Activated CD4-positive, alpha-beta memory T cell treated with anti-CD3 and anti-CD28 coated beads, Interleukin-2, amount 10 ng/mL, durations not matched to agents 7 days and 5 days (primary cell): ENCODE measurements around the gene LCOR. TPM values are rescaled to one million over a fixed set of nuclear protein-coding genes. Genes with fewer than 3 reads are reported as not detected.
"Not testable (repeated sequence)": the region's sequence is repeated elsewhere in the genome, so short reads cannot be mapped to it uniquely, and the experiment has no call there.

Experiments used
- CTCF ChIA-PET: fragments of 350-600 bp; sonication (Branson Sonifier 250); formaldehyde crosslinking; loops from one replicate; lab custom pipeline; 2021; ENCODE audit warnings: antibody characterized with exemption, inconsistent platforms; lab: Charles Lee
- POLR2A ChIA-PET: fragments of 350-600 bp; sonication (Branson Sonifier 250); formaldehyde crosslinking; loops from one replicate; lab custom pipeline; 2021; ENCODE audit warnings: antibody characterized with exemption; lab: Charles Lee
- DNase-seq: peaks from one replicate; pipeline ENCODE4 v3.0.0-alpha.2; 2020
- H3K27ac Mint-ChIP-seq: one replicate; pipeline ENCODE4 v1.8.0; 2021; ENCODE audit warnings: mild to moderate bottlenecking, mixed read lengths
- H3K27me3 Mint-ChIP-seq: one replicate; pipeline ENCODE4 v1.8.0; 2021; ENCODE audit warnings: mixed read lengths
- H3K36me3 Mint-ChIP-seq: one replicate; pipeline ENCODE4 v1.8.0; 2021; ENCODE audit warnings: low read depth, mixed read lengths
- H3K4me1 Mint-ChIP-seq: one replicate; pipeline ENCODE4 v1.8.0; 2021; ENCODE audit warnings: mixed read lengths
- H3K4me3 Mint-ChIP-seq: one replicate; pipeline ENCODE4 v1.8.0; 2021; ENCODE audit warnings: mild to moderate bottlenecking, mixed read lengths
- H3K9me3 Mint-ChIP-seq: one replicate; pipeline ENCODE4 v1.8.0; 2021; ENCODE audit warnings: mixed read lengths
- total RNA-seq, 2 experiments: library from RNA; stranded (reverse); gene quantifications; one replicate each; pipeline ENCODE4 v1.2.3, GENCODE V29; 2021

LCOR gene
- total RNA-seq, 2 experiments from 2014 or later, result 25.2 to 25.7 TPM

GRCh38 chr10:96935810-96936209 is 103.7 kb downstream of the LCOR start:
- ChIA-PET CTCF (no interaction called here), POLR2A (no interaction called here)
- no peak for DNase-seq
- H3K27me3 Mint-ChIP-seq, result no peaks in the 10 kb centered on the region
- no peaks in the 10 kb centered on the region for H3K9me3 Mint-ChIP-seq
- no peak overlapping the region for H3K27ac Mint-ChIP-seq
- no peak overlapping the region for H3K4me3 Mint-ChIP-seq
- H3K4me1 Mint-ChIP-seq, result no peaks in the 10 kb centered on the region
- peaks cover 11% of the 10 kb centered on the region for H3K36me3 Mint-ChIP-seq

- H3K36me3 Mint-ChIP-seq, result peaks cover 11% of the 10 kb centered on the region
- H3K9me3 Mint-ChIP-seq, H3K4me3 Mint-ChIP-seq, H3K27ac Mint-ChIP-seq, POLR2A ChIA-PET, H3K4me1 Mint-ChIP-seq, DNase-seq, H3K27me3 Mint-ChIP-seq: not testable (repeated sequence)
- CTCF ChIA-PET, result interaction anchor here (1.0 kb wide), 1 partner anchor 82 kb away, joined by 3 read pairs; no protein-coding TSS in a partner anchor
Measured at GRCh38 chr10:96943161-96943560, 111.1 kb downstream of the LCOR start.

- Mint-ChIP-seq H3K36me3 (peaks cover 13% of the 10 kb centered on the region), H3K27ac (no peak overlapping the region), H3K9me3 (no peaks in the 10 kb centered on the region), H3K4me1 (peaks cover 5% of the 10 kb centered on the region), H3K27me3 (no peaks in the 10 kb centered on the region), H3K4me3 (no peak overlapping the region)
- DNase-seq, result no peak
- ChIA-PET CTCF (interaction anchor here (1.0 kb wide), 1 partner anchor 78 kb away, joined by 3 read pairs; no protein-coding TSS in a partner anchor), POLR2A (no interaction called here)
Measured at GRCh38 chr10:96947036-96947435, 114.9 kb downstream of the LCOR start.

GRCh38 chr10:96949039-96949683 is 117.1 kb downstream of the LCOR start:
- CTCF ChIA-PET, result no interaction called here

GRCh38 chr10:96951954-96952353 is 119.9 kb downstream of the LCOR start:
- H3K9me3 Mint-ChIP-seq, result no peaks in the 10 kb centered on the region
- H3K4me3 Mint-ChIP-seq, result no peak overlapping the region
- no peak for DNase-seq
- CTCF ChIA-PET, result no interaction called here
- POLR2A ChIA-PET, result no interaction called here
- peaks cover 31% of the 10 kb centered on the region for H3K36me3 Mint-ChIP-seq
- no peak overlapping the region for H3K27ac Mint-ChIP-seq
- peaks cover 5% of the 10 kb centered on the region for H3K4me1 Mint-ChIP-seq
- H3K27me3 Mint-ChIP-seq, result no peaks in the 10 kb centered on the region

More at GRCh38 chr10:96949039-96949683, 117.1 kb downstream of the LCOR start:
- no peaks in the 10 kb centered on the region for H3K9me3 Mint-ChIP-seq
- POLR2A ChIA-PET, result no interaction called here
- no peak for DNase-seq
- peaks cover 18% of the 10 kb centered on the region for H3K36me3 Mint-ChIP-seq
- H3K4me1 Mint-ChIP-seq, result peaks cover 5% of the 10 kb centered on the region
- no peak overlapping the region for H3K4me3 Mint-ChIP-seq
- H3K27me3 Mint-ChIP-seq, result no peaks in the 10 kb centered on the region
- H3K27ac Mint-ChIP-seq, result no peak overlapping the region

GRCh38 chr10:96955794-96956193 is 123.7 kb downstream of the LCOR start:
- ChIA-PET POLR2A (no interaction called here), CTCF (interaction anchor here (1.7 kb wide), 1 partner anchor 81 kb away, joined by 5 read pairs; no protein-coding TSS in a partner anchor)
- Mint-ChIP-seq H3K4me1 (peaks cover 1% of the 10 kb centered on the region), H3K4me3 (no peak overlapping the region), H3K36me3 (peaks cover 27% of the 10 kb centered on the region), H3K27ac (no peak overlapping the region), H3K27me3 (no peaks in the 10 kb centered on the region), H3K9me3 (no peaks in the 10 kb centered on the region)
- DNase-seq, result no peak

- H3K4me3 Mint-ChIP-seq, result no peak overlapping the region
- no peaks in the 10 kb centered on the region for H3K9me3 Mint-ChIP-seq
- CTCF ChIA-PET, result interaction anchor here (0.7 kb wide), 1 partner anchor 853 kb away, joined by 3 read pairs; no protein-coding TSS in a partner anchor
- peaks cover 4% of the 10 kb centered on the region for H3K4me1 Mint-ChIP-seq
- no peak for DNase-seq
- no peaks in the 10 kb centered on the region for H3K27me3 Mint-ChIP-seq
- peaks cover 19% of the 10 kb centered on the region for H3K36me3 Mint-ChIP-seq
- POLR2A ChIA-PET, result no interaction called here
- no peak overlapping the region for H3K27ac Mint-ChIP-seq
Measured at GRCh38 chr10:96958071-96958470, 126.0 kb downstream of the LCOR start.

- Mint-ChIP-seq H3K36me3 (peaks cover 18% of the 10 kb centered on the region), H3K4me3 (no peak overlapping the region)
Measured at GRCh38 chr10:96959733-96960132, 127.6 kb downstream of the LCOR start.

GRCh38 chr10:96960872-96961271 is 128.8 kb downstream of the LCOR start:
- DNase-seq, result no peak
- Mint-ChIP-seq H3K36me3 (peaks cover 7% of the 10 kb centered on the region), H3K4me3 (no peak overlapping the region), H3K4me1 (peaks cover 4% of the 10 kb centered on the region), H3K27ac (no peak overlapping the region), H3K9me3 (no peaks in the 10 kb centered on the region), H3K27me3 (no peaks in the 10 kb centered on the region)
- POLR2A ChIA-PET, result no interaction called here
- CTCF ChIA-PET, result interaction anchor here (1.2 kb wide), 1 partner anchor 112 kb away, joined by 3 read pairs; no protein-coding TSS in a partner anchor

More at GRCh38 chr10:96959733-96960132, 127.6 kb downstream of the LCOR start:
- POLR2A ChIA-PET, result no interaction called here
- H3K27me3 Mint-ChIP-seq, result no peaks in the 10 kb centered on the region
- peaks cover 4% of the 10 kb centered on the region for H3K4me1 Mint-ChIP-seq
- H3K9me3 Mint-ChIP-seq, result no peaks in the 10 kb centered on the region
- CTCF ChIA-PET, result interaction anchor here (1.1 to 1.7 kb wide), 2 partner anchors 49 to 319 kb away, joined by 3 to 5 read pairs; no protein-coding TSS in a partner anchor
- DNase-seq, result no peak
- no peak overlapping the region for H3K27ac Mint-ChIP-seq

- CTCF ChIA-PET, result interaction anchor here (0.7 kb wide), 1 partner anchor 13 kb away, joined by 3 read pairs; no protein-coding TSS in a partner anchor
- H3K9me3 Mint-ChIP-seq, result no peaks in the 10 kb centered on the region
Measured at GRCh38 chr10:96964131-96964530, 132.0 kb downstream of the LCOR start.

GRCh38 chr10:96967847-96968246 is 135.7 kb downstream of the LCOR start:
- no peaks in the 10 kb centered on the region for H3K27me3 Mint-ChIP-seq
- H3K4me3 Mint-ChIP-seq, result no peak overlapping the region
- H3K4me1 Mint-ChIP-seq, result no peaks in the 10 kb centered on the region
- H3K27ac Mint-ChIP-seq, result no peak overlapping the region
- CTCF ChIA-PET, result no interaction called here
- POLR2A ChIA-PET, result no interaction called here
- H3K9me3 Mint-ChIP-seq, result no peaks in the 10 kb centered on the region
- DNase-seq, result no peak
- H3K36me3 Mint-ChIP-seq, result no peaks in the 10 kb centered on the region

More at GRCh38 chr10:96964131-96964530, 132.0 kb downstream of the LCOR start:
- no peaks in the 10 kb centered on the region for H3K36me3 Mint-ChIP-seq
- no peak overlapping the region for H3K4me3 Mint-ChIP-seq
- H3K4me1 Mint-ChIP-seq, result peaks cover 4% of the 10 kb centered on the region
- no peaks in the 10 kb centered on the region for H3K27me3 Mint-ChIP-seq
- no peak for DNase-seq
- POLR2A ChIA-PET, result no interaction called here
- H3K27ac Mint-ChIP-seq, result no peak overlapping the region

GRCh38 chr10:96968682-96969423 is 136.8 kb downstream of the LCOR start:
- H3K27me3 Mint-ChIP-seq, result no peaks in the 10 kb centered on the region
- H3K9me3 Mint-ChIP-seq, result no peaks in the 10 kb centered on the region
- ChIA-PET POLR2A (no interaction called here), CTCF (interaction anchor here (0.7 kb wide), 1 partner anchor 277 kb away, joined by 3 read pairs; no protein-coding TSS in a partner anchor)
- no peaks in the 10 kb centered on the region for H3K36me3 Mint-ChIP-seq
- H3K4me1 Mint-ChIP-seq, result no peaks in the 10 kb centered on the region
- no peak for DNase-seq
- H3K27ac Mint-ChIP-seq, result no peak overlapping the region
- H3K4me3 Mint-ChIP-seq, result no peak overlapping the region

GRCh38 chr10:96971324-96971723 is 139.2 kb downstream of the LCOR start:
- ChIA-PET POLR2A (no interaction called here), CTCF (no interaction called here)
- no peak overlapping the region for H3K4me3 Mint-ChIP-seq
- H3K4me1 Mint-ChIP-seq, result no peaks in the 10 kb centered on the region
- no peaks in the 10 kb centered on the region for H3K9me3 Mint-ChIP-seq
- H3K27ac Mint-ChIP-seq, result no peak overlapping the region
- no peaks in the 10 kb centered on the region for H3K36me3 Mint-ChIP-seq
- no peak for DNase-seq
- H3K27me3 Mint-ChIP-seq, result no peaks in the 10 kb centered on the region
